ENCODE results near the gene WSB1.

WSB1 gene

DNA sequence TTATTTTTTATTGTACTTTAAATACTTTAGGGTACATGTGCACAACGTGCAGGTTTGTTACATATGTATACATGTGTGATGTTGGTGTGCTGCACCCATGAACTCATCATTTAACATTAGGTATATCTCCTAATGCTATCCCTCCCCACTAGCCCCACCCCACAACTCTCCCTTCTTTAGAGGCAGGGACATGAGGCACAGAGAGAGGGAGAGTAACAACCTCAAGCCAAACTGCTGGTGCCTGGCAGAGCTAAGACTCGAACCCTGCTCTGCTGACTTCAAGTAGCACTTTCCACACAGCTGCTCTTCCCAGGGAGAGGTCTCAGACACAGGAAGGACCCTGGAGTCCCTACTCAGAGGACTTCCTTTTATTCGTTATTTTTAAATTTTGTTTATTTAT is 69.4 kb downstream of the WSB1 start:
- Histone ChIP-seq H3K27me3 (ENCODE audit: control insufficient read depth in 2 of 2, insufficient read depth in 2 of 2, low read length in 2 of 2) (no peaks in the 10 kb centered on the region), H3K4me3 (ENCODE audit: low read length in 2 of 2) (no peak overlapping the region), H3K27ac (ENCODE audit: low read depth in 2 of 2, low read length in 2 of 2) (no peak overlapping the region), H3K36me3 (ENCODE audit: control insufficient read depth in 2 of 2, insufficient read depth in 2 of 2, low read length in 2 of 2) (no peaks in the 10 kb centered on the region), H3K9ac (ENCODE audit: low read depth in 1 of 2, low read length in 2 of 2) (no peak overlapping the region), H3K9me3 (ENCODE audit: control insufficient read depth in 2 of 2, low read length in 2 of 2) (no peaks in the 10 kb centered on the region), H3K4me1 (ENCODE audit: control insufficient read depth in 2 of 2, insufficient read depth in 2 of 2, low read length in 2 of 2) (no peaks in the 10 kb centered on the region)

Measured in mucosa of rectum (tissue), 2 donors.